H1 (cell line): Measurements from ENCODE around the gene PIK3R1. TPM values are rescaled to one million over a fixed set of nuclear protein-coding genes. Genes with fewer than 3 reads are reported as not detected.

Experiments used
- CTCF ChIA-PET: fragments of 300-600 bp; sonication (Branson Sonifier 250); formaldehyde crosslinking; loops from one replicate; lab custom pipeline; 2021; ENCODE audit not compliant: partially characterized antibody; lab: Charles Lee
- POLR2A ChIA-PET: fragments of 300-600 bp; sonication (Branson Sonifier 250); formaldehyde crosslinking; loops from one replicate; lab custom pipeline; 2021; ENCODE audit warnings: inconsistent platforms; ENCODE audit not compliant: partially characterized antibody; lab: Charles Lee
- DNase-seq, 2 experiments: peaks; one replicate each; pipeline versions ENCODE4 v3.0.0 to v3.0.0-alpha.2; 2010 to 2022; ENCODE audit warnings: low spot score in 2 of 2, low read depth in 1 of 2, mixed read lengths in 1 of 2
- FAIRE-seq: peaks from 2 replicates; lab custom pipeline; 2011; peaks lifted over from hg19 to GRCh38; lab: Jason Lieb, UNC
- H2AFZ ChIP-seq: 2 replicates; pipeline ENCODE4 v1.8.1; 2012; ENCODE audit warnings: low read length, inconsistent platforms
- H2AK5ac ChIP-seq: 2 replicates; pipeline ENCODE4 v1.6.1; 2013; ENCODE audit warnings: low read depth, low read length
- H2BK120ac ChIP-seq: replicated peaks from 2 replicates; pipeline ENCODE3; 2013; ENCODE audit warnings: low read depth, low read length, inconsistent platforms
- H2BK12ac ChIP-seq: 2 replicates; pipeline ENCODE4 v1.6.1; 2013; ENCODE audit warnings: low read depth, low read length
- H2BK15ac ChIP-seq: 2 replicates; pipeline ENCODE4 v1.6.1; 2013; ENCODE audit warnings: low read length
- H2BK20ac ChIP-seq: 2 replicates; pipeline ENCODE4 v1.6.1; 2013; ENCODE audit warnings: low read length
- H2BK5ac ChIP-seq: 2 replicates; pipeline ENCODE4 v1.6.1; 2013; ENCODE audit warnings: low read depth, low read length
- H3K14ac ChIP-seq: 2 replicates; pipeline ENCODE4 v1.6.1; 2013; ENCODE audit warnings: inconsistent platforms; ENCODE audit not compliant: insufficient read length
- H3K18ac ChIP-seq: 2 replicates; pipeline ENCODE4 v1.6.1; 2013; ENCODE audit warnings: low read length; ENCODE audit errors: extremely low read depth
- H3K23ac ChIP-seq: 2 replicates; pipeline ENCODE4 v1.6.1; 2013; ENCODE audit warnings: inconsistent platforms; ENCODE audit not compliant: insufficient read length
- H3K23me2 ChIP-seq: 2 replicates; pipeline ENCODE4 v1.6.1; 2013; ENCODE audit warnings: low read depth, low read length
- H3K27ac ChIP-seq: 2 replicates; pipeline ENCODE4 v1.6.1; 2011; ENCODE audit warnings: low read depth, low read length, inconsistent platforms
- H3K27me3 ChIP-seq, 4 experiments: replicated peaks in 1 of 4; 1 replicate in 1 of 4; 2 replicates in 3 of 4; pipeline versions ENCODE4 v1.6.1 to v1.8.1; 2011 to 2013; ENCODE audit warnings: low read length in 3 of 4, mild to moderate bottlenecking in 3 of 4, inconsistent platforms in 2 of 4, mixed read lengths in 2 of 4, moderate library complexity in 1 of 4; ENCODE audit not compliant: control insufficient read depth in 3 of 4, insufficient read depth in 3 of 4; ENCODE audit errors: extremely low read depth in 1 of 4
- H3K36me3 ChIP-seq, 4 experiments: 2 replicates each; pipeline versions ENCODE4 v1.6.1 to v1.8.1; 2011 to 2013; ENCODE audit warnings: mild to moderate bottlenecking in 4 of 4, low read length in 3 of 4, moderate library complexity in 2 of 4, control low read depth in 1 of 4, inconsistent platforms in 1 of 4; ENCODE audit not compliant: insufficient read depth in 4 of 4, control insufficient read depth in 2 of 4
- H3K4ac ChIP-seq: replicated peaks from 2 replicates; pipeline ENCODE3; 2013; ENCODE audit warnings: low read length, low read depth, mixed read lengths, inconsistent platforms; ENCODE audit not compliant: insufficient read length
- H3K4me1 ChIP-seq, 4 experiments: replicated peaks in 1 of 4; 1 replicate in 1 of 4; 2 replicates in 3 of 4; pipeline versions ENCODE4 v1.6.1 to v1.8.1; 2011 to 2013; ENCODE audit warnings: low read length in 3 of 4, inconsistent platforms in 2 of 4, mixed read lengths in 1 of 4; ENCODE audit not compliant: insufficient read depth in 4 of 4, control insufficient read depth in 3 of 4
- H3K4me2 ChIP-seq, 2 experiments: 2 replicates each; pipeline versions ENCODE4 v1.6.1 to v1.8.1; 2011 to 2013; ENCODE audit warnings: low read depth in 2 of 2, low read length in 2 of 2, control low read depth in 1 of 2, inconsistent platforms in 1 of 2, mild to moderate bottlenecking in 1 of 2; ENCODE audit not compliant: insufficient read depth in 1 of 2
- H3K4me3 ChIP-seq, 4 experiments: fragments of 200-600, 300-600 bp in 1 of 4; sonication (generic), shearing (Covaris generic), sonication (Bioruptor Twin) in 1 of 4; 2 replicates each; pipeline versions ENCODE4 v1.5.1 to v1.8.1; 2011 to 2016; ENCODE audit warnings: low read length in 4 of 4, low read depth in 3 of 4, control low read depth in 2 of 4, inconsistent platforms in 2 of 4, mild to moderate bottlenecking in 2 of 4, mixed read lengths in 1 of 4, moderate library complexity in 1 of 4; ENCODE audit not compliant: insufficient read depth in 2 of 4; ENCODE audit errors: extremely low read depth in 1 of 4
- H3K56ac ChIP-seq: replicated peaks from 2 replicates; pipeline ENCODE3; 2013; ENCODE audit warnings: low read depth, mild to moderate bottlenecking, mixed read lengths, low read length, inconsistent platforms; ENCODE audit not compliant: insufficient read length
- H3K79me1 ChIP-seq: 2 replicates; pipeline ENCODE4 v1.6.1; 2013; ENCODE audit warnings: low read depth, low read length, control low read depth
- H3K79me2 ChIP-seq, 2 experiments: 2 replicates each; pipeline versions ENCODE4 v1.6.1 to v1.8.1; 2012 to 2013; ENCODE audit warnings: low read length in 2 of 2, mild to moderate bottlenecking in 2 of 2, inconsistent platforms in 1 of 2; ENCODE audit not compliant: insufficient read depth in 2 of 2, control insufficient read depth in 1 of 2
- H3K9ac ChIP-seq, 4 experiments: replicated peaks in 1 of 4; 1 replicate in 1 of 4; 2 replicates in 3 of 4; pipeline versions ENCODE4 v1.6.1 to v1.8.1; 2011 to 2013; ENCODE audit warnings: low read depth in 3 of 4, low read length in 3 of 4, control low read depth in 2 of 4, mild to moderate bottlenecking in 2 of 4, moderate library complexity in 2 of 4, inconsistent platforms in 1 of 4; ENCODE audit errors: extremely low read depth in 1 of 4
- H3K9me3 ChIP-seq, 2 experiments: 2 replicates each; pipeline versions ENCODE4 v1.6.1 to v1.8.1; 2012 to 2013; ENCODE audit warnings: mild to moderate bottlenecking in 2 of 2, moderate library complexity in 2 of 2, control low read depth in 1 of 2, inconsistent platforms in 1 of 2, low read depth in 1 of 2, low read length in 1 of 2, mixed read lengths in 1 of 2; ENCODE audit not compliant: insufficient read depth in 2 of 2
- H4K20me1 ChIP-seq, 2 experiments: replicated peaks in 1 of 2; 2 replicates each; pipeline versions ENCODE3 to v1.8.1; 2011 to 2013; ENCODE audit warnings: inconsistent platforms in 2 of 2, low read length in 2 of 2, mild to moderate bottlenecking in 1 of 2; ENCODE audit not compliant: insufficient read depth in 2 of 2, control insufficient read depth in 1 of 2
- H4K5ac ChIP-seq: 2 replicates; pipeline ENCODE4 v1.6.1; 2013; ENCODE audit warnings: low read length, low read depth, mixed read lengths, inconsistent platforms; ENCODE audit not compliant: insufficient read length
- H4K8ac ChIP-seq: 2 replicates; pipeline ENCODE4 v1.8.0; 2013; ENCODE audit warnings: mild to moderate bottlenecking, moderate library complexity, low read length, inconsistent platforms; ENCODE audit not compliant: insufficient read depth; ENCODE audit errors: extremely low read depth
- H4K91ac ChIP-seq: replicated peaks from 2 replicates; pipeline ENCODE3; 2013; ENCODE audit warnings: low read length, mixed read lengths, inconsistent platforms; ENCODE audit not compliant: insufficient read length
- CREB1 ChIP-seq: IDR thresholded peaks from 2 replicates; pipeline ENCODE4 v1.6.1; 2012; ENCODE audit warnings: inconsistent platforms
- EP300 ChIP-seq, 2 experiments: IDR thresholded peaks; 1 replicate in 1 of 2; 2 replicates in 1 of 2; pipeline ENCODE4 v1.6.1; 2011 to 2012; ENCODE audit warnings: low read depth in 2 of 2, low read length in 2 of 2, mild to moderate bottlenecking in 2 of 2, borderline replicate concordance in 1 of 2, inconsistent platforms in 1 of 2, moderate library complexity in 1 of 2
- SIX5 ChIP-seq: IDR thresholded peaks from 2 replicates; pipeline ENCODE4 v1.6.1; 2011; ENCODE audit warnings: mild to moderate bottlenecking, low read depth, low read length
- SP2 ChIP-seq: IDR thresholded peaks from 2 replicates; pipeline ENCODE4 v1.6.1; 2012; ENCODE audit warnings: mild to moderate bottlenecking, low read length, inconsistent platforms
- TCF12 ChIP-seq: IDR thresholded peaks from 2 replicates; pipeline ENCODE4 v1.6.1; 2011; ENCODE audit warnings: low read depth, mild to moderate bottlenecking, low read length
- TEAD4 ChIP-seq: IDR thresholded peaks from 2 replicates; pipeline ENCODE4 v1.6.1; 2012; ENCODE audit warnings: low read depth, low read length, inconsistent platforms, mixed read lengths
- ZNF274 ChIP-seq: IDR thresholded peaks from 2 replicates; pipeline ENCODE4 v1.7.0; 2012; ENCODE audit warnings: low read length, borderline replicate concordance; ENCODE audit errors: extremely low read depth
- WGBS, 2 experiments: shearing (Covaris generic) in 1 of 2; methylation state at CpG; one replicate each; pipeline versions ENCODE4 v1.1.6 to v1.1.7; 2013 to 2015; ENCODE audit warnings: low lambda C conversion rate in 2 of 2, mixed read lengths in 2 of 2, inconsistent platforms in 1 of 2, low coverage in 1 of 2, missing lambda C conversion rate in 1 of 2; ENCODE audit not compliant: insufficient replicate concordance in 2 of 2, insufficient coverage in 1 of 2, insufficient read length in 1 of 2; ENCODE audit errors: extremely low coverage in 1 of 2, missing lambda C conversion rate in 1 of 2; 5-methylcytosine and 5-hydroxymethylcytosine counted together
- polyA plus RNA-seq, 7 experiments: library from polyadenylated mRNA; depleted of rRNA in 3 of 7; stranded (reverse) in 5 of 7; unstranded in 2 of 7; fragments of >200 nt in 5 of 7; fragments of 200-250 nt in 2 of 7; gene quantifications; 1 replicate in 5 of 7; 2 replicates in 1 of 7; 4 replicates in 1 of 7; pipeline versions ENCODE4 v1.2.1 to v1.2.3, GENCODE V29; 2011 to 2013; ENCODE audit warnings: missing spikeins in 2 of 7, mixed read lengths in 2 of 7
- total RNA-seq: library from RNA; stranded (reverse); fragmentation: NEBNext Ultra II Directional; extraction: Animal tissue kit (Norgen Biotek cat#: 25700); gene quantifications from 2 replicates; pipeline ENCODE4 v1.2.1, GENCODE V29; 2021

The PIK3R1 gene
- total and polyA plus RNA-seq, 2 of the 8 experiments (the other 6 are each of a cell fraction or from before 2014, with no cell fraction given): 2.3 to 13.7 TPM

GRCh38 chr5:68266457-68266856 lies 50.9 kb downstream of the PIK3R1 start:
- WGBS, 2 experiments: 94% methylated on average over 1 of the region's 1 CpG; no CpG with 5 or more reads in 1 of the 2 experiments

More at GRCh38 chr5:68266457-68266856, 50.9 kb downstream of the PIK3R1 start:
- H3K23ac ChIP-seq: no peak overlapping the region
- H3K4me1 ChIP-seq: peaks cover 0 to 4% (median 0%) of the 10 kb centered on the region in 4 experiments; a peak in 1 of 7 replicates
- no peak overlapping the region for H2BK120ac ChIP-seq
- no peaks in the 10 kb centered on the region for H4K20me1 ChIP-seq
- peaks cover 0 to 2% of the 10 kb centered on the region in 2 experiments; a peak in 1 of 4 replicates for H3K9me3 ChIP-seq
- no peak overlapping the region for H2BK5ac ChIP-seq
- POLR2A ChIA-PET: no interaction called here
- H2AFZ ChIP-seq: no peak overlapping the region
- no peak for FAIRE-seq
- no peak overlapping the region for H3K4me2 ChIP-seq
- no peak overlapping the region for H3K27ac ChIP-seq
- no peak for DNase-seq
- CTCF ChIA-PET: interaction anchor here (0.8 kb wide), 1 partner anchor 13 kb away, joined by 3 read pairs; no protein-coding TSS in a partner anchor
- no peak overlapping the region for H4K91ac ChIP-seq
- no peaks in the 10 kb centered on the region for H3K27me3 ChIP-seq
- H2BK12ac ChIP-seq: no peak overlapping the region
- H3K56ac ChIP-seq: no peak overlapping the region
- H3K9ac ChIP-seq: no peak overlapping the region
- H2BK20ac ChIP-seq: no peak overlapping the region
- H4K8ac ChIP-seq: no peak overlapping the region
- TF ChIP-seq TCF12 (no peak), EP300 (IDR thresholded peaks at IDR 0.05; ENCODE audit: borderline replicate concordance in 1 of 2, low read depth in 2 of 2, low read length in 2 of 2) (no peak), SIX5 (no peak), TEAD4 (no peak), SP2 (no peak), CREB1 (no peak), ZNF274 (no peak)
- no peak overlapping the region for H3K4ac ChIP-seq
- H3K79me2 ChIP-seq: no peaks in the 10 kb centered on the region
- no peak overlapping the region for H2AK5ac ChIP-seq
- H3K18ac ChIP-seq: no peak overlapping the region
- no peak overlapping the region for H3K14ac ChIP-seq
- no peak overlapping the region for H4K5ac ChIP-seq
- no peaks in the 10 kb centered on the region for H3K36me3 ChIP-seq
- no peak overlapping the region for H2BK15ac ChIP-seq
- H3K23me2 ChIP-seq: no peaks in the 10 kb centered on the region
- H3K4me3 ChIP-seq: no peak overlapping the region
- H3K79me1 ChIP-seq: no peaks in the 10 kb centered on the region
